Measurements from ENCODE around the gene SLC7A1. TPM values are rescaled to one million over a fixed set of nuclear protein-coding genes. Genes with fewer than 3 reads are reported as not detected.

Gene SLC7A1
- total RNA-seq, 2 experiments from 2014 or later, result 62.8 to 68.2 TPM

DNA sequence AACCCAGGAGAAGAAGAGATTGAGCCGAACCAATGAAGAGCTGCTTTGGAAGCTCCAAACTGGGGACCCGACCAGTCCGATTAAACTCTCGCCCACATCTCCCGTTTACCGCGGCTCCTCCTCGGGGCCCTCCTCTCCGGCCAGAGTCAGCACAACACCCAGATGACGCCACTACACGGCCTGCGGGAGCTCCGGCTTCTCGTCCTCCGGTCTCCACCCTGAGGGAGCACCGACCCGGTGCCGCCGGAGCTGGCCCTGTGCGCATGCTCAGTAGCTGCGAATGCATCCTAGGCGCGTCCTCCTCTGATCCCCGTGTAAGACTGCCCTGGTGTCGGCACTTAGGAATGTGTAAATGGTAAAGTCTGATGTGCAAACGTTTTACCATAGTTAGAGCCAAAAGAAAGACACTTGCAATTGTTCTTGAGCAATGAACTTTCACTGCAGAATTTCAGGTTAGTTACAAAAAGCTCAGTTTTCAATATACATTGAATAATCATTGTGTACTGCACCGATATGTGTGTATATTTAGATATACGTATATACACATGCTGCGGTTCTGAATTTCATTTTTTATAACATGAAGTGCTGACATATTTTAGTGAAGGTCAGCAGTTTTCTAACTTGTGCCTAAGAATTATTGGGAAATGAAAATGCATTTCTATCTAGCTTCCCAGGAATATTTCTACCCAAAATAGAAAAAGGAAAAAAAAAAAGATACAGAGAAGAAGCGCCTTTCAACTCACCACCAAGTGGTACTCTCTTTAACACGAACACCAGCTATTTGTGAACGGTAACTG lies 92.2 kb downstream of the SLC7A1 start:
- peaks cover 5% of the 10 kb centered on the region for H3K4me1 Mint-ChIP-seq
- no peak for DNase-seq

DNA sequence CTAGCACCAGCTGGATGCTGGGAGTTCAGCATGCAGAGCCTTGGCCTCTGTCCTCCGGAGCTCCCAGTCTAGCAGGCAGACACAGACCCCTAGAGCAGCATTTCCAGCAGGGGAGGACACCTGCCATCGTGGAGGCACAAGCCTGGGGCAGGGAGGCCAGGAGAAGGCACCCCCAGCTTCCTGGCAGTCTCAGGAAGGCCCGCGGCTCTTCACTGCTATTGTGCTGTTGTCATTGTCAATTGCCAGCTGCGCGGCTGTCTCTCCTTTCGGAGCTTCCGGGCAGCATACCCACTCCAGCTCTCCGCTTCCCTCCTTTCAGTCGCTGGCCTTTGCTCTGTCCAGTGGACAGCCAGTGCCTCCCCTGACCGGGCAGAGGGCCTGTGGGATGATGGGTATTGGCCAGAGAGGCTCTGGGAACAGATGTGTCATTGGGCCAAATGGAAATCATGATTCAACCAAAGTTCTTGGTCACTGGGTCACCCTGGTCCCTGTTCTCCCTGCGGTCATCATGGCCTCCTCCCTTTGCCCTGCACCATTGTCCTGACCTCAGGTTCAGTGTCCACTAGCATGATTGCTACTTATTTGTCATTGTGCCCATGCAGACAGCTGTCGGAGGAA lies 93.0 kb downstream of the SLC7A1 start:
- no peak overlapping the region for H3K4me3 Mint-ChIP-seq
- H3K9me3 Mint-ChIP-seq, result no peaks in the 10 kb centered on the region
- DNase-seq (no peak), ATAC-seq (ENCODE audit: low read depth) (no peak)
- no peaks in the 10 kb centered on the region for H3K36me3 Mint-ChIP-seq
- H3K27ac Mint-ChIP-seq, result no peak overlapping the region
- POLR2A ChIA-PET, result interaction anchor here (1.2 kb wide), 1 partner anchor 12 kb away, joined by 3 read pairs; no protein-coding TSS in a partner anchor
- peaks cover 5% of the 10 kb centered on the region for H3K4me1 Mint-ChIP-seq
- H3K27me3 Mint-ChIP-seq, result peaks cover 16% of the 10 kb centered on the region

More for the DNA sequence above, 92.2 kb downstream of the SLC7A1 start:
- no peaks in the 10 kb centered on the region for H3K9me3 Mint-ChIP-seq
- peaks cover 16% of the 10 kb centered on the region for H3K27me3 Mint-ChIP-seq
- no peak overlapping the region for H3K4me3 Mint-ChIP-seq
- H3K27ac Mint-ChIP-seq, result no peak overlapping the region
- H3K36me3 Mint-ChIP-seq, result no peaks in the 10 kb centered on the region
- no peak for ATAC-seq (ENCODE audit: low read depth)
- POLR2A ChIA-PET, result interaction anchor here (1.2 kb wide), 1 partner anchor 12 kb away, joined by 3 read pairs; no protein-coding TSS in a partner anchor

DNA sequence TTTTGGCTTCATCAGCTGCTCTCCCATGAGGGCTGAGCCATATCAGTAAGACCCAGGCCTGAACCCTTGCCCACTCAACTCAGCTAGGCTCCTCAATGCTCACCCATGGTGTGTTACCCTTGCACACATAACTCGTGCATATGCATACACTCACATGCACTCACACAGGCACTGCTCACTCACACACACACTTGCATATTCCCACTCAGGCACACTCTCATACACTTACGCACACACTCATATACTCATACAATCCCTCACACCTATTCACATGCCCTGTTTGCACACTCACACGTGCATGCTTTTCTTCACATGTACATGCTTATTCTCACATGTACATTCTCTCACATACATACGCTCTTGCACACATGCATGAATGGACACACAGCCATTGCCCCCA lies 93.8 kb downstream of the SLC7A1 start:
- Mint-ChIP-seq H3K36me3 (no peaks in the 10 kb centered on the region), H3K27ac (no peak overlapping the region), H3K27me3 (peaks cover 17% of the 10 kb centered on the region), H3K9me3 (no peaks in the 10 kb centered on the region), H3K4me3 (no peak overlapping the region), H3K4me1 (peaks cover 7% of the 10 kb centered on the region)
- ATAC-seq (ENCODE audit: low read depth) (no peak), DNase-seq (no peak)
- POLR2A ChIA-PET, result no interaction called here

DNA sequence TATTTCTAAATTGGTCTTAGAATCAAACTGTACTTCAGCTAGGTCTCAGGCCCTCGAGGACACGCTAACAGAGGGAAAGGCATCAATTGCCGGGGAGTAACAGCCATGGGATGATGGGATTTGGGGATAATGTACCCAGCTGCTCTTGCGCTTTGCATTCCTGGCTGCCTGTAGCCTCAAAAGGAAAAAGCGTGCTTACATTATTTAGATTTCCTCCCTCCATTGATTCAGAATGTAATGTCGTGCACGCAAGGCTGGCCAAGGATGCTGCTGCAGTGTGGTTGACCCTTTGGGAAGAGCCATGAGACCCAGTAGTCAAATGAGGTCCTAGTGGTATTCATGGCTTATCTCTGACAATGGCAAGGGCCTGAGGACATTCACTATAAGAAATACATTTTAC lies 95.1 kb downstream of the SLC7A1 start:
- no peak overlapping the region for H3K4me3 Mint-ChIP-seq
- ATAC-seq (ENCODE audit: low read depth) (no peak), DNase-seq (no peak)
- no peaks in the 10 kb centered on the region for H3K36me3 Mint-ChIP-seq
- H3K27me3 Mint-ChIP-seq, result peaks cover 26% of the 10 kb centered on the region
- peaks cover 15% of the 10 kb centered on the region for H3K4me1 Mint-ChIP-seq
- H3K9me3 Mint-ChIP-seq, result no peaks in the 10 kb centered on the region
- no peak overlapping the region for H3K27ac Mint-ChIP-seq
- POLR2A ChIA-PET, result no interaction called here

DNA sequence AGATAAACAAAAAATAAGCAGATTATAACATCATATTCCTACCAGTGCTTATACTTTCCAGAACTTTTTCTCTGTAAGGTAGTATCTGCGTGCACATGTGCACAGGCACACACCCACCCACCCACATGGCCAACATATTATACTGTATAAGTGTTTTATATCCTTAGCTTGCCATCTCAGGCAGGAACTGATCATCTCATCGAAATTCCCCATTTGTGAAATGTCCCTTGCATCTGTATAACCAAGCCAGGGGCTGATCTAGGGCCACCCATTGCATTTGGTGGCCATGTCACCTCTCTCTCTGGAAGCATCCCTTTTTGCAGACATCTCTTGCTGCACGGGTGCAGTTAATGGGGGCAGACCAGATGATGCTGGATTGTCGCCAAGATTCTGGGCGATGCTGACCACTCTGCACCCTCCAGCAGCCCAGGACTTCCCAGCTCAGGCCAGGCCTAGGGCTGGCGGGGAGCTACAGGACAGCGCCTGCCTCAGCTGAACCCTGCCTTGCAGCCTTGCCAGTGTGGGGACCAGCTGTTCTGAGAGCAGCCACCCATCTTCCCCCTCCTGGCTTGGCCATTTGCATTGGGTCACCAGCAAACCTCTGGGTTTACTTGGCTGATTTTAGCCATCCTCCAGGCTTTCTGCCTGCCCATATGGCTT lies 95.9 kb downstream of the SLC7A1 start:
- Mint-ChIP-seq H3K27me3 (peaks cover 26% of the 10 kb centered on the region), H3K4me1 (peaks cover 15% of the 10 kb centered on the region)
- POLR2A ChIA-PET, result no interaction called here

DNA sequence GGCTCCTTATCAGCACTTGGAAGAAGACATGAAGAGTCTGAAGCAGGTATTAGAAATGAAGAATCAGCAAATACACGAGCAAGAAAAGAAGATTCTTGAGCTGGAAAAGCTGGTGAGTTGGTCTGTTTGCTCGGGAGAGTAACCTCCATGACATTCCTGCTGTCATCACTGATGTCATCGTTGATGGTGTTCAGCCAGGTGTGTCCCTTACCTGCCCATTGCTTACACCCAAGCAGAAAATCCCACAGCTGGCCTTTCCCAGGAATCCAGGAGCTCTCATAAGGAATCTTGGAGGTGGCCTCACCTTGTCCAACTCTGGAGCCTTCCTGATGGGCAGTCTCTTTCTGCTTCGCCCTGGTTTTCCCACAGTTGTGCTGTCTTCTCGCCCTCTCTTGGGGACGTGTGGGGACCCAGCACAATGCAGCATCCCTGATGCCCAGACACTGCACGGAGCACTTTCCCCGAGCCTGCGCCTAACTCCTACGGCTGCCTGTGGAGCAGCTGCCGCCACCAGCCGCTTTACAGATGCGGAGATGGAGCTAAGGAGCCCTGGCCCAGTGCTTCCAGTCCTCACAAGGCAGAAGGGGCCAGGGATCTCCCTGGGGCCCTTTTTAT lies 97.0 kb downstream of the SLC7A1 start:
- H3K4me3 Mint-ChIP-seq, result no peak overlapping the region
- peaks cover 27% of the 10 kb centered on the region for H3K27me3 Mint-ChIP-seq
- POLR2A ChIA-PET, result no interaction called here

More for the DNA sequence above, 95.9 kb downstream of the SLC7A1 start:
- Mint-ChIP-seq H3K36me3 (no peaks in the 10 kb centered on the region), H3K4me3 (no peak overlapping the region), H3K27ac (no peak overlapping the region), H3K9me3 (no peaks in the 10 kb centered on the region)
- ATAC-seq (ENCODE audit: low read depth) (no peak), DNase-seq (no peak)

DNA sequence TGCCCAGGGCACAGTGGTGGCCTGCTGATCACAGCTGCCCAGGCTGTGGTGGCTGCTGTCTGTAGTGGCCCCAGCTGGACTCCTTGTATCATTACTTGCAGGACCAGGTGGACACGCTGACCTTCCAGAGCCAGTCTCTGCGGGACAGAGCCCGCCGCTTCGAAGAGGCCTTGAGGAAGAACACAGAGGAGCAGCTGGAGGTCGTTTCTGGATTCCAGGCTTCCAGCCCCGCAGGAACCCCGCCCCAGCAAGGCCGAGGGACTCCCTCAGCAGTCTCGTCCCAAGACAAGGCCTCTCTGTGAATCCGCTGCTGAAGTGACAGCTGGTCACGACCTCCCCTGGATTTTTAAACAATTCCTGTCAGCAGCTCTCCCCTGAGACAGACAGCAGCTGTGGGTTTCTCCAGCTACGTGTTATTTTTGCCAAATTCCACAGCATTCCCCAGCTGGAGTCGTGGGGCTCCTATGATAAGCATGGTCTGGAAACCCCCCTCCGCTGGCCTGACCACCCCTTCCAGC lies 98.3 kb downstream of the SLC7A1 start:
- POLR2A ChIA-PET, result no interaction called here
- Mint-ChIP-seq H3K4me3 (no peak overlapping the region), H3K27me3 (peaks cover 22% of the 10 kb centered on the region), H3K27ac (no peak overlapping the region), H3K9me3 (no peaks in the 10 kb centered on the region), H3K4me1 (peaks cover 10% of the 10 kb centered on the region), H3K36me3 (no peaks in the 10 kb centered on the region)
- ATAC-seq (ENCODE audit: low read depth) (no peak), DNase-seq (no peak)

More for the DNA sequence above, 97.0 kb downstream of the SLC7A1 start:
- no peak for DNase-seq
- Mint-ChIP-seq H3K9me3 (no peaks in the 10 kb centered on the region), H3K36me3 (no peaks in the 10 kb centered on the region), H3K4me1 (peaks cover 15% of the 10 kb centered on the region), H3K27ac (no peak overlapping the region)
- ATAC-seq (ENCODE audit: low read depth), result no peak

DNA sequence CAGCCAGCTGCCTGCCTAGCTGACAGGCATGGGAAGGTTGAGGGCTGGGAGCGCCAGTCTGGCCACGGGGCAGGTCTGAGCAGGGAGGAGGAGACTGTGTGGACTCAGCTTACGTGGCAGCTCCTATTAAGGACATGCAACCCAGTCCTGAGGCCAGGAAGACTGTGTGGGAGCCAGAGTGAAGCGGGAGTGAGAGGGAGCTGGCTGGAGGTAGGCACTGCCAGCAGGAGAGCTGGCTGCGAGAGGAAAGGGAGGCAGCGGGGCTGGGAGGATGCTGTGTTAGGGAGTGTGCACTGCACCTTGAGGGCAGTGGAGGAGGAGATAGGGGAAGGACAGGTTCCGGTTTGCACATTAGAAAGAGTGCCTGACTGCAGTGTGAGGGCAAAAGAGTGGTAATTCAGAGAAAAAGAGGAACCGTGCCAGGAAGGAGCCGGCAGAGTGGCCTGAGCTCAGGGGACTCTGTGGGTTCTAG lies 99.2 kb downstream of the SLC7A1 start:
- peaks cover 15% of the 10 kb centered on the region for H3K27me3 Mint-ChIP-seq
- no peaks in the 10 kb centered on the region for H3K9me3 Mint-ChIP-seq
- DNase-seq, result no peak
- peak overlapping the region; percentile 19 for H3K27ac Mint-ChIP-seq
- no peaks in the 10 kb centered on the region for H3K36me3 Mint-ChIP-seq
- POLR2A ChIA-PET, result no interaction called here
- peak; percentile 82 for ATAC-seq (ENCODE audit: low read depth)
- H3K4me1 Mint-ChIP-seq, result peaks cover 10% of the 10 kb centered on the region
- H3K4me3 Mint-ChIP-seq, result peak overlapping the region; percentile 15

DNA sequence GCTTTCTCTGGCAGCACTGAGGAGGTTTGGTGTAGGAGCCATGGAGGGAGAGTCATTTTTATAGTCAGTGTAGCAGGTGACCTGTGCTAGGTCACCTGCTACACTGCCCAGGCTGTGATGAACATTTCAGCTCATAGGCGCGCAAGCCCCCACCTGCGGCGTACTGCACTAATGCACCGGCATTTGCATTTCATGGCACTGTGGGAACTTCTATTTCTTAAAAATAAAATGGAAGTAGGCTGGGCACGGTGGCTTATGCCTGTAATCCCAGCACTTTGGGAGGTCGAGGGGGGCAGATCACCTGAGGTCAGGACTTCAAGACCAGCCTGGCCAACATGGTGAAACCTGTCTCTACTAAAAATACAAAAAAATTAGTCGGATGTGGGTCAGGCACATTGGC lies 101.0 kb downstream of the SLC7A1 start:
- POLR2A ChIA-PET, result no interaction called here
- DNase-seq, result no peak
- Mint-ChIP-seq H3K27me3 (peaks cover 15% of the 10 kb centered on the region), H3K27ac (no peak overlapping the region), H3K9me3 (no peaks in the 10 kb centered on the region), H3K4me1 (peaks cover 10% of the 10 kb centered on the region), H3K4me3 (no peak overlapping the region), H3K36me3 (no peaks in the 10 kb centered on the region)
- no peak for ATAC-seq (ENCODE audit: low read depth)

DNA sequence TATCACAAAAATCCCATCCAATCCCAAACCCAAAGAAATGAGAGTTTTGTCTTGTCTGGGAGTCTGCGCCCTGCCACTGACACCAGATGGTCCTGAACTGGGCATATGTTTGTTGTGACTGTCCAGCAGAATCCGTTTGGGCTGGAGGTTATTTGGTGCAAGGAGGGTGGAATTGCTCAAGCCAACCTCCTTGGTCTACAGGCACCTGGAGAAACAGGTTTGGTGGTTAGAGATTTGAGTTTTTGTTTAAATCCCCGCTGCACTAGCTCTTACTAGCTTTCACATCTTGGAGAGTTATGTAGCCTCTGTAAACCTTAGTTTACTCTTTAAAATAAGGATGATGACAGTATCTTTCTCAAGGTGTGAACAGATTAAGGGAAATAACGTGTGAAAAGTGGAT lies 101.7 kb downstream of the SLC7A1 start:
- no peak overlapping the region for H3K27ac Mint-ChIP-seq

DNA sequence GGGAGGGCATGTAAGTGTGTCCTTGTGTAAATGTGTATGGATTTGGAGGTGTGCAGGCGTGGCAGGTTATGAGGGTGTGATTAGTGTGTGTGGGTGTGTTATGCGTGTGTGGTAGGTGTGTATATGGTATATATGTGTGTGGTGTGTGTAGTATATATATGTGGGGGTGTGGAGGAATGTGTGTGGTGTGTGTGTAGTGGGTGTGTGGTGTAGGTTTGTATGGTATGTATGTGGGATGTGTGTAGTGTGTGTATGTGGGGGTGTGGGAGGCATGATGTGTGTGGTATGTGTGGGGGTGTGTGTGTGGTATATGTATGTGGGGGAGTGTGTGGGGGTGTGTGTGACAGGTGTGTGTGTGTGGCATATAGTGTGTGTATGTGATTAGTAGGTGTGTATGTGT lies 104.2 kb downstream of the SLC7A1 start:
- no peaks in the 10 kb centered on the region for H3K9me3 Mint-ChIP-seq
- no peak for DNase-seq
- H3K36me3 Mint-ChIP-seq, result no peaks in the 10 kb centered on the region
- H3K27ac Mint-ChIP-seq, result no peak overlapping the region
- POLR2A ChIA-PET, result no interaction called here
- peaks cover 7% of the 10 kb centered on the region for H3K27me3 Mint-ChIP-seq
- H3K4me1 Mint-ChIP-seq, result peaks cover 4% of the 10 kb centered on the region
- no peak overlapping the region for H3K4me3 Mint-ChIP-seq
- no peak for ATAC-seq (ENCODE audit: low read depth)

More for the DNA sequence above, 101.7 kb downstream of the SLC7A1 start:
- Mint-ChIP-seq H3K4me1 (peaks cover 10% of the 10 kb centered on the region), H3K9me3 (no peaks in the 10 kb centered on the region), H3K4me3 (no peak overlapping the region), H3K36me3 (no peaks in the 10 kb centered on the region), H3K27me3 (peaks cover 13% of the 10 kb centered on the region)
- ATAC-seq (ENCODE audit: low read depth), result no peak
- no peak for DNase-seq
- POLR2A ChIA-PET, result no interaction called here

DNA sequence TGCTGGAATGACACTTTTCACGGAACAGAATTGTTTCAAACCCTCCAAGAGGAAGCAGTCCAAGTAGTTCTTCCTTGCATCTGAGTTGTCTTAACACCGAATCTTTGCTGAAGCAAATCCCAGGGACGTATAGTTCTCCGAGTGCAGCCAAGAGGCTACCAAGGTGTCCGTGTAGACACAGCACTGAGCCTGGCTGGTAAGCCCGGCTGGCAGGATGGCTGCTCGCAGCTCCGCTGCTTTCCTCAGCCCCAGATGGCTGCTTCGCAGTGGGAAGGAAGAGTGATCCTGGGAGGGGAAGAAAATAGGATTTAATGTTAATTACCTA lies 105.0 kb downstream of the SLC7A1 start:
- DNase-seq, result no peak
- H3K4me1 Mint-ChIP-seq, result no peaks in the 10 kb centered on the region
- H3K4me3 Mint-ChIP-seq, result no peak overlapping the region
- no peak for ATAC-seq (ENCODE audit: low read depth)
- H3K36me3 Mint-ChIP-seq, result no peaks in the 10 kb centered on the region
- peaks cover 4% of the 10 kb centered on the region for H3K27me3 Mint-ChIP-seq
- POLR2A ChIA-PET, result no interaction called here
- no peaks in the 10 kb centered on the region for H3K9me3 Mint-ChIP-seq
- H3K27ac Mint-ChIP-seq, result no peak overlapping the region

Measured in activated naive CD8-positive, alpha-beta T cell treated with anti-CD3 and anti-CD28 coated beads, Interleukin-2, amount 10 ng/mL, durations not matched to agents 7 days and 5 days (primary cell).